LHCN-M2 (cell line): ENCODE data around the gene PEX14. TPM values are rescaled to one million over a fixed set of nuclear protein-coding genes. Genes with fewer than 3 reads are reported as not detected.

Source experiments
- DNase-seq: peaks from one replicate; pipeline ENCODE4 v3.0.0-alpha.2; 2012; ENCODE audit warnings: low read depth
- total RNA-seq: library from RNA; depleted of rRNA; stranded (reverse); fragments of >200 nt; gene quantifications from 2 replicates; pipeline ENCODE4 v1.2.3, GENCODE V29; 2014; rRNA removed

Gene PEX14
- total RNA-seq, 1 experiment from 2014 or later: 13.4 TPM

GRCh38 chr1:10678852-10679251 is 204.1 kb downstream of the PEX14 start:
- DNase-seq: no peak

GRCh38 chr1:10679496-10680220 is 204.9 kb downstream of the PEX14 start:
- DNase-seq: peak; percentile 45

Other genes with a start within 250 kb of the PEX14 start
- gene PGD, start 75.9 kb upstream of the PEX14 start, total RNA-seq: 189 and 221 TPM in 2 replicates
- 10.0 and 14.5 TPM in 2 replicates for gene CENPS, start 44.5 kb upstream of the PEX14 start, total RNA-seq
- gene CORT, start 24.9 kb upstream of the PEX14 start, total RNA-seq: not detected in 2 replicates
- gene DFFA, start 2.4 kb upstream of the PEX14 start, total RNA-seq: 32.7 and 34.2 TPM in 2 replicates